Activated CD4-positive, alpha-beta T cell treated with anti-CD3 and anti-CD28 coated beads for 36 hours (primary cell): ENCODE measurements around the gene SIL1. TPM values are rescaled to one million over a fixed set of nuclear protein-coding genes. Genes with fewer than 3 reads are reported as not detected.
"Not testable (repeated sequence)": the region's sequence is repeated elsewhere in the genome, so short reads cannot be mapped to it uniquely, and the experiment has no call there.

ENCODE experiments used
- ATAC-seq: fragments of 200-7000 bp; cut with Tn5 transposase; one replicate; pipeline ENCODE4 v1.10.0; 2021; ENCODE audit warnings: mild to moderate bottlenecking, moderate library complexity
- CTCF ChIA-PET: fragments of 350-600 bp; sonication (Branson Sonifier 250); formaldehyde crosslinking; loops from one replicate; lab custom pipeline; 2021; ENCODE audit warnings: antibody characterized with exemption; lab: Charles Lee
- POLR2A ChIA-PET: fragments of 350-600 bp; sonication (Branson Sonifier 250); formaldehyde crosslinking; loops from one replicate; lab custom pipeline; 2021; ENCODE audit warnings: antibody characterized with exemption, inconsistent platforms; lab: Charles Lee
- DNase-seq: peaks from one replicate; pipeline ENCODE4 v3.0.0-alpha.2; 2020
- H3K27ac Mint-ChIP-seq: one replicate; pipeline ENCODE4 v1.8.0; 2021; ENCODE audit warnings: mixed read lengths
- H3K27me3 Mint-ChIP-seq: one replicate; pipeline ENCODE4 v1.8.0; 2021; ENCODE audit warnings: mixed read lengths
- H3K36me3 Mint-ChIP-seq: one replicate; pipeline ENCODE4 v1.8.0; 2021; ENCODE audit warnings: low read depth, mixed read lengths
- H3K4me1 Mint-ChIP-seq: one replicate; pipeline ENCODE4 v1.8.0; 2021; ENCODE audit warnings: mixed read lengths
- H3K4me3 Mint-ChIP-seq: one replicate; pipeline ENCODE4 v1.8.0; 2021; ENCODE audit warnings: mild to moderate bottlenecking, moderate library complexity, mixed read lengths
- H3K9me3 Mint-ChIP-seq: one replicate; pipeline ENCODE4 v1.8.0; 2021; ENCODE audit warnings: low read depth, mixed read lengths
- intact Hi-C, 2 experiments: fragments of 100-400 bp; cut with DNase I in 1 of 2; cut with micrococcal nuclease in 1 of 2; formaldehyde crosslinking; loops; one replicate each; pipeline versions ENCODE4 v1.14.2 to v1.15.1; 2022 to 2024; cut with DNase I, micrococcal nuclease
- total RNA-seq, 2 experiments: library from RNA; stranded (reverse); gene quantifications; one replicate each; pipeline ENCODE4 v1.2.3, GENCODE V29; 2021

The SIL1 gene
- total RNA-seq, 2 experiments from 2014 or later, result 11.2 to 14.4 TPM

- H3K4me1 Mint-ChIP-seq, result peaks cover 3% of the 10 kb centered on the region
- peaks cover 10% of the 10 kb centered on the region for H3K9me3 Mint-ChIP-seq
- H3K36me3 Mint-ChIP-seq, result peaks cover 6% of the 10 kb centered on the region
- POLR2A ChIA-PET, result no interaction called here
- no peak overlapping the region for H3K4me3 Mint-ChIP-seq
- no peaks in the 10 kb centered on the region for H3K27me3 Mint-ChIP-seq
- DNase-seq (no peak), ATAC-seq (no peak)
- intact Hi-C loops, result no loop called here
- H3K27ac Mint-ChIP-seq, result no peak overlapping the region
- CTCF ChIA-PET, result interaction anchor here (0.8 kb wide), 1 partner anchor 47 kb away, joined by 4 read pairs; no protein-coding TSS in a partner anchor
These were observed 26.3 kb downstream of the SIL1 start for GRCh38 chr5:139171779-139172404.

GRCh38 chr5:139167952-139168720 lies 30.0 kb downstream of the SIL1 start:
- ATAC-seq (no peak), DNase-seq (no peak)
- Mint-ChIP-seq H3K27ac (no peak overlapping the region), H3K36me3 (peaks cover 6% of the 10 kb centered on the region), H3K4me1 (peaks cover 3% of the 10 kb centered on the region), H3K27me3 (no peaks in the 10 kb centered on the region), H3K9me3 (peaks cover 10% of the 10 kb centered on the region), H3K4me3 (no peak overlapping the region)
- intact Hi-C loops, result no loop called here
- POLR2A ChIA-PET, result no interaction called here
- CTCF ChIA-PET, result no interaction called here

GRCh38 chr5:139167533-139167932 lies 30.6 kb downstream of the SIL1 start:
- Mint-ChIP-seq H3K27me3 (no peaks in the 10 kb centered on the region), H3K4me3 (no peak overlapping the region), H3K9me3 (peaks cover 6% of the 10 kb centered on the region), H3K4me1 (peaks cover 3% of the 10 kb centered on the region), H3K27ac (no peak overlapping the region), H3K36me3 (peaks cover 6% of the 10 kb centered on the region)
- CTCF ChIA-PET, result no interaction called here
- DNase-seq, result no peak
- intact Hi-C loops, result no loop called here
- POLR2A ChIA-PET, result no interaction called here
- ATAC-seq, result no peak

- Mint-ChIP-seq H3K9me3 (peaks cover 5% of the 10 kb centered on the region), H3K36me3 (peaks cover 5% of the 10 kb centered on the region), H3K27ac (no peak overlapping the region), H3K4me1 (peaks cover 3% of the 10 kb centered on the region), H3K4me3 (no peak overlapping the region), H3K27me3 (no peaks in the 10 kb centered on the region)
- ChIA-PET POLR2A (no interaction called here), CTCF (no interaction called here)
- DNase-seq (no peak), ATAC-seq (no peak)
- intact Hi-C loops, result no loop called here
These were observed 31.1 kb downstream of the SIL1 start for GRCh38 chr5:139167063-139167462.

- DNase-seq, H3K4me3 Mint-ChIP-seq, H3K27ac Mint-ChIP-seq, H3K36me3 Mint-ChIP-seq, H3K27me3 Mint-ChIP-seq, ATAC-seq, POLR2A ChIA-PET, CTCF ChIA-PET, H3K4me1 Mint-ChIP-seq, intact Hi-C loops, H3K9me3 Mint-ChIP-seq: not testable (repeated sequence)
These were observed 33.3 kb downstream of the SIL1 start for GRCh38 chr5:139164897-139165296.

GRCh38 chr5:139164020-139164419 lies 34.1 kb downstream of the SIL1 start:
- DNase-seq, result peak; percentile 38
- intact Hi-C loops, result no loop called here
- Mint-ChIP-seq H3K36me3 (no peaks in the 10 kb centered on the region), H3K27ac (no peak overlapping the region), H3K27me3 (no peaks in the 10 kb centered on the region), H3K4me3 (no peak overlapping the region), H3K4me1 (peaks cover 3% of the 10 kb centered on the region), H3K9me3 (no peaks in the 10 kb centered on the region)
- ChIA-PET POLR2A (no interaction called here), CTCF (interaction anchor here (0.6 kb wide), 2 partner anchors 92 to 423 kb away, joined by 3 to 4 read pairs; no protein-coding TSS in a partner anchor)
- no peak for ATAC-seq

- no peaks in the 10 kb centered on the region for H3K9me3 Mint-ChIP-seq
- intact Hi-C loops, result no loop called here
- ChIA-PET POLR2A (no interaction called here), CTCF (no interaction called here)
- no peaks in the 10 kb centered on the region for H3K27me3 Mint-ChIP-seq
- no peak overlapping the region for H3K27ac Mint-ChIP-seq
- no peaks in the 10 kb centered on the region for H3K36me3 Mint-ChIP-seq
- ATAC-seq (no peak), DNase-seq (no peak)
- H3K4me1 Mint-ChIP-seq, result no peaks in the 10 kb centered on the region
- no peak overlapping the region for H3K4me3 Mint-ChIP-seq
These were observed 35.7 kb downstream of the SIL1 start for GRCh38 chr5:139162448-139162847.

- intact Hi-C loops, result no loop called here
- Mint-ChIP-seq H3K9me3 (no peaks in the 10 kb centered on the region), H3K27me3 (no peaks in the 10 kb centered on the region), H3K4me3 (no peak overlapping the region), H3K36me3 (no peaks in the 10 kb centered on the region), H3K4me1 (no peaks in the 10 kb centered on the region), H3K27ac (no peak overlapping the region)
- ChIA-PET CTCF (no interaction called here), POLR2A (interaction anchor here (0.6 kb wide), 1 partner anchor 385 kb away, joined by 3 read pairs; no protein-coding TSS in a partner anchor)
- DNase-seq (no peak), ATAC-seq (no peak)
These were observed 39.4 kb downstream of the SIL1 start for GRCh38 chr5:139158791-139159190.

GRCh38 chr5:139157556-139157955 lies 40.6 kb downstream of the SIL1 start:
- ChIA-PET POLR2A (no interaction called here), CTCF (interaction anchor here (0.8 kb wide), 1 partner anchor 16 kb away, joined by 4 read pairs; no protein-coding TSS in a partner anchor)
- DNase-seq, result no peak
- H3K4me1 Mint-ChIP-seq, result no peaks in the 10 kb centered on the region
- H3K27ac Mint-ChIP-seq, result no peak overlapping the region
- no peak overlapping the region for H3K4me3 Mint-ChIP-seq
- no peaks in the 10 kb centered on the region for H3K9me3 Mint-ChIP-seq
- ATAC-seq, result no peak
- intact Hi-C loops, result no loop called here
- H3K36me3 Mint-ChIP-seq, result no peaks in the 10 kb centered on the region
- no peaks in the 10 kb centered on the region for H3K27me3 Mint-ChIP-seq

- Mint-ChIP-seq H3K27me3 (no peaks in the 10 kb centered on the region), H3K4me3 (no peak overlapping the region), H3K27ac (no peak overlapping the region), H3K4me1 (no peaks in the 10 kb centered on the region), H3K36me3 (no peaks in the 10 kb centered on the region), H3K9me3 (no peaks in the 10 kb centered on the region)
- ATAC-seq (no peak), DNase-seq (no peak)
- POLR2A ChIA-PET, result no interaction called here
- intact Hi-C loops, result no loop called here
- CTCF ChIA-PET, result interaction anchor here (0.8 kb wide), 1 partner anchor 15 kb away, joined by 4 read pairs; no protein-coding TSS in a partner anchor
These were observed 41.4 kb downstream of the SIL1 start for GRCh38 chr5:139156814-139157213.

- no peaks in the 10 kb centered on the region for H3K27me3 Mint-ChIP-seq
- H3K27ac Mint-ChIP-seq, result no peak overlapping the region
- POLR2A ChIA-PET, result no interaction called here
- ATAC-seq, result no peak
- CTCF ChIA-PET, result no interaction called here
- no peak overlapping the region for H3K4me3 Mint-ChIP-seq
- H3K9me3 Mint-ChIP-seq, result no peaks in the 10 kb centered on the region
- DNase-seq, result no peak
- H3K4me1 Mint-ChIP-seq, result no peaks in the 10 kb centered on the region
- no peaks in the 10 kb centered on the region for H3K36me3 Mint-ChIP-seq
- intact Hi-C loops, result no loop called here
These were observed 42.8 kb downstream of the SIL1 start for GRCh38 chr5:139155333-139155732.

- ChIA-PET CTCF (no interaction called here), POLR2A (no interaction called here)
- no peaks in the 10 kb centered on the region for H3K9me3 Mint-ChIP-seq
- no peak overlapping the region for H3K4me3 Mint-ChIP-seq
- H3K4me1 Mint-ChIP-seq, result peaks cover 19% of the 10 kb centered on the region
- DNase-seq (no peak), ATAC-seq (no peak)
- H3K36me3 Mint-ChIP-seq, result no peaks in the 10 kb centered on the region
- H3K27ac Mint-ChIP-seq, result no peak overlapping the region
- intact Hi-C loops, result no loop called here
- no peaks in the 10 kb centered on the region for H3K27me3 Mint-ChIP-seq
These were observed 46.3 kb downstream of the SIL1 start for GRCh38 chr5:139151902-139152301.
